DND-41 (cell line): ENCODE data around the gene PTCSC3.

Experiments used
- ATAC-seq: fragments of 200-7000 bp; cut with Tn5 transposase; 3 replicates; pipeline ENCODE4 v1.9.1; 2021; ENCODE audit warnings: low read depth; ENCODE audit not compliant: insufficient read depth
- DNase-seq: peaks from one replicate; pipeline ENCODE4 v3.0.0-alpha.2; 2020
- H2AFZ ChIP-seq: 2 replicates; pipeline ENCODE4 v1.6.0; 2012; ENCODE audit warnings: low read depth, low read length
- H3K27ac ChIP-seq: 2 replicates; pipeline ENCODE4 v1.5.1; 2012; ENCODE audit warnings: low read length, inconsistent platforms
- H3K27me3 ChIP-seq: fragments of 200-600 bp; sonication (generic); 2 replicates; pipeline ENCODE4 v1.6.0; 2012; ENCODE audit warnings: low read length, mild to moderate bottlenecking, inconsistent platforms; ENCODE audit not compliant: insufficient read depth, poor library complexity
- H3K36me3 ChIP-seq: 2 replicates; pipeline ENCODE4 v1.5.1; 2012; ENCODE audit warnings: low read length, inconsistent platforms; ENCODE audit not compliant: insufficient read depth
- H3K4me1 ChIP-seq: 2 replicates; pipeline ENCODE4 v1.5.1; 2012; ENCODE audit warnings: mild to moderate bottlenecking, low read length; ENCODE audit not compliant: insufficient read depth
- H3K4me2 ChIP-seq: 2 replicates; pipeline ENCODE4 v1.6.0; 2012; ENCODE audit warnings: mild to moderate bottlenecking, moderate library complexity, low read length, inconsistent platforms; ENCODE audit not compliant: insufficient read depth
- H3K4me3 ChIP-seq, 2 experiments: fragments of 200-600 bp in 1 of 2; shearing (Covaris generic) in 1 of 2; 2 replicates each; pipeline ENCODE4 v1.5.1; 2012 to 2016; ENCODE audit warnings: inconsistent platforms in 2 of 2, low read length in 2 of 2, mild to moderate bottlenecking in 2 of 2, low read depth in 1 of 2, moderate library complexity in 1 of 2
- H3K79me2 ChIP-seq: 2 replicates; pipeline ENCODE4 v1.6.0; 2012; ENCODE audit warnings: low read length, inconsistent platforms; ENCODE audit not compliant: insufficient read depth
- H3K9ac ChIP-seq: 2 replicates; pipeline ENCODE4 v1.6.0; 2012; ENCODE audit warnings: low read depth, mild to moderate bottlenecking, inconsistent platforms, low read length, moderate library complexity
- H3K9me3 ChIP-seq: 2 replicates; pipeline ENCODE4 v1.5.1; 2012; ENCODE audit warnings: low read length, moderate library complexity, mild to moderate bottlenecking, inconsistent platforms; ENCODE audit not compliant: insufficient read depth, severe bottlenecking
- H4K20me1 ChIP-seq: 2 replicates; pipeline ENCODE4 v1.6.0; 2012; ENCODE audit warnings: low read length; ENCODE audit not compliant: insufficient read depth
- EZH2 ChIP-seq: IDR thresholded peaks from 3 replicates; pipeline ENCODE4 v1.6.1; 2012; ENCODE audit warnings: borderline replicate concordance, low read depth, mild to moderate bottlenecking, moderate library complexity, low read length, inconsistent platforms; ENCODE audit not compliant: severe bottlenecking
- TF ChIP-seq, protein P1 (sequence below): IDR thresholded peaks from 2 replicates; pipeline ENCODE4 v1.5.1; 2012; ENCODE audit warnings: borderline replicate concordance, low read length, moderate library complexity, mild to moderate bottlenecking; ENCODE audit not compliant: poor library complexity, severe bottlenecking; ENCODE audit errors: extremely low read depth

The PTCSC3 gene

GRCh38 chr14:36207500-36207899, 31.0 kb upstream of the PTCSC3 start:
- Histone ChIP-seq H3K27ac (no peak overlapping the region), H3K36me3 (no peaks in the 10 kb centered on the region), H3K4me1 (no peaks in the 10 kb centered on the region), H3K79me2 (no peaks in the 10 kb centered on the region), H3K4me2 (no peak overlapping the region), H3K9me3 (no peaks in the 10 kb centered on the region), H3K4me3 (no peak overlapping the region), H2AFZ (no peak overlapping the region), H3K27me3 (peaks cover 2% of the 10 kb centered on the region), H4K20me1 (no peaks in the 10 kb centered on the region), H3K9ac (no peak overlapping the region)
- DNase-seq (no peak), ATAC-seq (no peak)
- TF ChIP-seq EZH2: no peak
- TF ChIP-seq, protein P1, sequence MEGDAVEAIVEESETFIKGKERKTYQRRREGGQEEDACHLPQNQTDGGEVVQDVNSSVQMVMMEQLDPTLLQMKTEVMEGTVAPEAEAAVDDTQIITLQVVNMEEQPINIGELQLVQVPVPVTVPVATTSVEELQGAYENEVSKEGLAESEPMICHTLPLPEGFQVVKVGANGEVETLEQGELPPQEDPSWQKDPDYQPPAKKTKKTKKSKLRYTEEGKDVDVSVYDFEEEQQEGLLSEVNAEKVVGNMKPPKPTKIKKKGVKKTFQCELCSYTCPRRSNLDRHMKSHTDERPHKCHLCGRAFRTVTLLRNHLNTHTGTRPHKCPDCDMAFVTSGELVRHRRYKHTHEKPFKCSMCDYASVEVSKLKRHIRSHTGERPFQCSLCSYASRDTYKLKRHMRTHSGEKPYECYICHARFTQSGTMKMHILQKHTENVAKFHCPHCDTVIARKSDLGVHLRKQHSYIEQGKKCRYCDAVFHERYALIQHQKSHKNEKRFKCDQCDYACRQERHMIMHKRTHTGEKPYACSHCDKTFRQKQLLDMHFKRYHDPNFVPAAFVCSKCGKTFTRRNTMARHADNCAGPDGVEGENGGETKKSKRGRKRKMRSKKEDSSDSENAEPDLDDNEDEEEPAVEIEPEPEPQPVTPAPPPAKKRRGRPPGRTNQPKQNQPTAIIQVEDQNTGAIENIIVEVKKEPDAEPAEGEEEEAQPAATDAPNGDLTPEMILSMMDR: peak; percentile 35

GRCh38 chr14:36204461-36205073, 28.0 kb upstream of the PTCSC3 start:
- no peak overlapping the region for H2AFZ ChIP-seq
- H3K9me3 ChIP-seq: no peaks in the 10 kb centered on the region
- no peaks in the 10 kb centered on the region for H3K4me1 ChIP-seq
- H3K4me2 ChIP-seq: no peak overlapping the region
- H4K20me1 ChIP-seq: no peaks in the 10 kb centered on the region
- TF ChIP-seq, protein P1: no peak
- TF ChIP-seq EZH2: no peak
- no peaks in the 10 kb centered on the region for H3K27me3 ChIP-seq
- no peaks in the 10 kb centered on the region for H3K79me2 ChIP-seq
- H3K27ac ChIP-seq: no peak overlapping the region
- H3K36me3 ChIP-seq: no peaks in the 10 kb centered on the region
- H3K9ac ChIP-seq: no peak overlapping the region
- no peak overlapping the region for H3K4me3 ChIP-seq
- DNase-seq (no peak), ATAC-seq (no peak)

GRCh38 chr14:36198378-36198777, 21.9 kb upstream of the PTCSC3 start:
- H3K36me3 ChIP-seq: no peaks in the 10 kb centered on the region

More at GRCh38 chr14:36198378-36198777, 21.9 kb upstream of the PTCSC3 start:
- Histone ChIP-seq H4K20me1 (no peaks in the 10 kb centered on the region), H3K4me1 (no peaks in the 10 kb centered on the region), H2AFZ (no peak overlapping the region), H3K4me2 (no peak overlapping the region), H3K27ac (no peak overlapping the region), H3K27me3 (no peaks in the 10 kb centered on the region), H3K9ac (no peak overlapping the region), H3K4me3 (no peak overlapping the region), H3K9me3 (no peaks in the 10 kb centered on the region), H3K79me2 (no peaks in the 10 kb centered on the region)
- TF ChIP-seq EZH2: no peak
- TF ChIP-seq, protein P1: no peak
- no peak for DNase-seq
- ATAC-seq: no peak
